Prostate gland (tissue), 2 donors: ENCODE measurements around the gene AAMDC. TPM values are rescaled to one million over a fixed set of nuclear protein-coding genes. Genes with fewer than 3 reads are reported as not detected.
A peak's percentile ranks its signal among the peaks of the same experiment; 100 is the strongest.
"Not testable (repeated sequence)": the region's sequence is repeated elsewhere in the genome, so short reads cannot be mapped to it uniquely, and the experiment has no call there.

Experiments used
- DNase-seq: peaks from one replicate; pipeline ENCODE4 v3.0.0-alpha.2; 2019; ENCODE audit warnings: low spot score
- H3K27ac ChIP-seq, 2 donors: fragments of 200-600 bp; sonication (generic); 2 replicates each; pipeline ENCODE4 v1.5.1; 2017 to 2019
- H3K27me3 ChIP-seq: fragments of 200-600 bp; sonication (generic); replicated peaks from 2 replicates; pipeline ENCODE4 v1.5.1; 2019; ENCODE audit not compliant: insufficient read depth
- H3K36me3 ChIP-seq, 2 donors: fragments of 200-600 bp; sonication (generic); 1 replicate in 1 of 2; 2 replicates in 1 of 2; pipeline versions ENCODE4 v1.5.1 to v1.8.1; 2017 to 2019
- H3K4me1 ChIP-seq: fragments of 200-600 bp; sonication (generic); replicated peaks from 2 replicates; pipeline ENCODE4 v1.5.1; 2019
- H3K4me3 ChIP-seq, 2 donors: fragments of 200-600 bp; sonication (generic); 2 replicates each; pipeline ENCODE4 v1.5.1; 2017 to 2019
- H3K9me3 ChIP-seq: fragments of 200-600 bp; sonication (generic); 2 replicates; pipeline ENCODE4 v1.5.1; 2017
- CTCF ChIP-seq, 4 experiments: fragments of 200-600 bp in 2 of 4; fragments of 450-650 bp in 2 of 4; sonication (generic) in 2 of 4; IDR thresholded peaks; 1 replicate in 3 of 4; 2 replicates in 1 of 4; pipeline ENCODE4 v1.5.1; 2016 to 2019; ENCODE audit warnings: antibody characterized with exemption in 4 of 4, mild to moderate bottlenecking in 2 of 4, moderate library complexity in 2 of 4
- POLR2A ChIP-seq: fragments of 450-650 bp; IDR thresholded peaks from one replicate; pipeline ENCODE4 v1.6.1; 2016; ENCODE audit warnings: antibody characterized with exemption, mild to moderate bottlenecking
- POLR2AphosphoS5 ChIP-seq: sonication (generic); formaldehyde crosslinking; IDR thresholded peaks from one replicate; pipeline ENCODE4 v1.6.1; 2017; ENCODE audit warnings: antibody characterized with exemption
- WGBS: methylation state at CpG from one replicate; pipeline ENCODE4 v1.1.5; 2018; 5-methylcytosine and 5-hydroxymethylcytosine counted together
- intact Hi-C: fragments of 100-400 bp; cut with DNase I; formaldehyde crosslinking; loops from one replicate; pipeline ENCODE4 v1.14.2; 2022
- total RNA-seq, 2 donors: library from RNA; depleted of rRNA; stranded (reverse); fragments of >200 nt; gene quantifications; one replicate each; pipeline ENCODE4 v1.1.0, GENCODE V29; 2016

The AAMDC gene
- total RNA-seq, 2 donors from 2014 or later, result 27.0 to 27.5 TPM

GRCh38 chr11:77823775-77824174, 2.8 kb downstream of the AAMDC start:
- WGBS, result 9% methylated on average over 1 of the region's 1 CpG
- Histone ChIP-seq H3K36me3 (no peaks in the 10 kb centered on the region), H3K27ac (no peak overlapping the region), H3K9me3 (no peaks in the 10 kb centered on the region), H3K4me1 (peaks cover 4% of the 10 kb centered on the region), H3K4me3 (no peak overlapping the region), H3K27me3 (no peaks in the 10 kb centered on the region)
- DNase-seq, result no peak
- TF ChIP-seq POLR2AphosphoS5 (peak; percentile 39), POLR2A (no peak), CTCF (IDR thresholded peaks at IDR 0.05) (no peak)
- intact Hi-C loops, result loop anchor here (5.0 to 10.0 kb wide), 2 partner anchors 224 to 751 kb away; partner anchors contain the start of gene NARS2

GRCh38 chr11:77828926-77829325, 8.0 kb downstream of the AAMDC start:
- H3K4me3 ChIP-seq, result no peak overlapping the region
- WGBS, result 93% methylated on average over 2 of the region's 2 CpGs
- intact Hi-C loops, result loop anchor here (10.0 kb wide), 1 partner anchor 746 kb away; the partner anchor contains the start of gene NARS2
- TF ChIP-seq POLR2A (no peak), POLR2AphosphoS5 (no peak), CTCF (IDR thresholded peaks at IDR 0.05) (no peak)
- DNase-seq, result no peak
- H3K27me3 ChIP-seq, result no peaks in the 10 kb centered on the region
- no peaks in the 10 kb centered on the region for H3K4me1 ChIP-seq
- H3K36me3 ChIP-seq, result no peaks in the 10 kb centered on the region
- no peaks in the 10 kb centered on the region for H3K9me3 ChIP-seq
- no peak overlapping the region for H3K27ac ChIP-seq

- Histone ChIP-seq H3K27ac (no peak overlapping the region), H3K27me3 (no peaks in the 10 kb centered on the region), H3K4me3 (no peak overlapping the region), H3K36me3 (no peaks in the 10 kb centered on the region), H3K4me1 (no peaks in the 10 kb centered on the region), H3K9me3 (no peaks in the 10 kb centered on the region)
- WGBS, result 93% methylated on average over 4 of the region's 4 CpGs
- DNase-seq, result no peak
- intact Hi-C loops, result no loop called here
- TF ChIP-seq CTCF (IDR thresholded peaks at IDR 0.05), result no peak
- no peak for TF ChIP-seq POLR2AphosphoS5
- TF ChIP-seq POLR2A, result no peak
Observed at GRCh38 chr11:77833302-77833701, 12.4 kb downstream of the AAMDC start.

- Histone ChIP-seq H3K4me3 (no peak overlapping the region), H3K4me1 (no peaks in the 10 kb centered on the region), H3K36me3 (no peaks in the 10 kb centered on the region), H3K9me3 (no peaks in the 10 kb centered on the region), H3K27ac (no peak overlapping the region), H3K27me3 (no peaks in the 10 kb centered on the region)
- intact Hi-C loops, result no loop called here
- 89% methylated on average over 1 of the region's 1 CpG for WGBS
- DNase-seq, result no peak
- TF ChIP-seq POLR2AphosphoS5 (no peak), CTCF (IDR thresholded peaks at IDR 0.05) (no peak), POLR2A (no peak)
Observed at GRCh38 chr11:77842441-77843121, 21.6 kb downstream of the AAMDC start.

GRCh38 chr11:77843700-77844099, 22.8 kb downstream of the AAMDC start:
- H3K4me1 ChIP-seq, H3K4me3 ChIP-seq, H3K36me3 ChIP-seq, H3K9me3 ChIP-seq, H3K27me3 ChIP-seq, H3K27ac ChIP-seq, DNase-seq, intact Hi-C loops: not testable (repeated sequence)
- WGBS, result 92% methylated on average over 5 of the region's 5 CpGs
